Measurements from ENCODE around the gene PGS1.

DNA sequence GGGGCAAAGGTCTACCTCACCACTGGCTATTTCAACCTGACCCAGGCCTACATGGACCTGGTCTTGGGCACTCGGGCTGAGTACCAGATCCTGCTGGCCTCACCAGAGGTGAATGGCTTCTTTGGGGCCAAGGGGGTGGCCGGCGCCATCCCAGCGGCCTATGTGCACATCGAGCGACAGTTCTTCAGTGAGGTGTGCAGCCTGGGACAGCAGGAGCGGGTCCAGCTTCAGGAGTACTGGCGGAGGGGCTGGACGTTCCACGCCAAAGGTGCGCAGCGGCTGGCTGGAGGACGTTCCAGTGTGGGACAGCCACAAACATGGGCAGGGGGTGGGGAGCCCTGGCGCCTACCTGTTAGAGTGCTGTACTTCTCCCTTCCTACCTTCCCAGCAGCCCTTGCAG is 25.4 kb downstream of the PGS1 start:
- no peak for TF ChIP-seq POLR2A (IDR thresholded peaks at IDR 0.05)
- no peak for TF ChIP-seq CTCF (IDR thresholded peaks at IDR 0.05)

Data from uterus (tissue), 2 donors.